Smooth muscle cell of the brain vasculature (primary cell): Measurements from ENCODE around the gene LIPE.
A peak's percentile ranks its signal among the peaks of the same experiment; 100 is the strongest.

Experiments
- DNase-seq: peaks from one replicate; pipeline ENCODE4 v3.0.0-alpha.2; 2012; ENCODE audit warnings: low read depth, low spot score

The LIPE gene

DNA sequence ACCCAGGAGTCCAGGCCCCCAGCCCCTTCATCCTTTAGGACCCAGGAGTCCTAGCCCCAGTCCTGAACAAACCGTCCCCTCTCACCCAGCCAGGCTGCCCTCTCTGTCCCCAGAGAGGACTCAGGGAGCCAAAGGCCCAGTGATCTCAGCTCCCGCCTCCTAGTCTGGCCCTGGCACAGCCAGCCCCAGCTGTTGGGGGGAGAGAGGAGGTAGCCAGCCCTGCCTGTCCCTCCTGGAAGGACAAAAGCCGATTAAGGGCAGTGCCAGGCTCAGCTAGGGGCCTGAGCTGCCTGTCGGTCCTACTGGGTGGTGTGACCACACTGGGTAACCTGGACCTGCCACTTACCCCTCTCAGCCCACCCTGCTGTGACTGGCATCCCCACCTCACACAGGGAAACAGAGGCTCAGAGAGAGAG, 14.5 kb downstream of the LIPE start:
- DNase-seq: no peak

DNA sequence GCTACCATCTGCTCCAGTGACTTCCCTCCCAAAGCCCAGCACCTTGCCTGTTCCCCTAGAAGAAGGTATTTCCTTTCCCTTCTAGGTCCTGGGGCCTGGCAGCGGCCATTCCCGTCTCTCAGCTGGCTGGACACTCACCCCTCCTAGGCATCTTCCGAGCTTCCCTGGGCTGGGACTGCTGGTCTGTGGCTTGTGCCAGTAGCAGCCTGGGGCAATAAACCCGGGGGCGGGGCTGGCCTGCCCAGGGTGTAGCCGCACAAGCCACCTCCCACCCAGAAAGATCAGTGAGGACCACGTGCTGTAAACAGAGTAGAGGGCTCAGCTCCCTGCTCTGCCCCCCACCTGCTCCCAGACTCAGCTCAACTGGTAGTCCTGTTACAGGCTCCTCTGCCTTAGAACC, 15.0 kb downstream of the LIPE start:
- DNase-seq: no peak

DNA sequence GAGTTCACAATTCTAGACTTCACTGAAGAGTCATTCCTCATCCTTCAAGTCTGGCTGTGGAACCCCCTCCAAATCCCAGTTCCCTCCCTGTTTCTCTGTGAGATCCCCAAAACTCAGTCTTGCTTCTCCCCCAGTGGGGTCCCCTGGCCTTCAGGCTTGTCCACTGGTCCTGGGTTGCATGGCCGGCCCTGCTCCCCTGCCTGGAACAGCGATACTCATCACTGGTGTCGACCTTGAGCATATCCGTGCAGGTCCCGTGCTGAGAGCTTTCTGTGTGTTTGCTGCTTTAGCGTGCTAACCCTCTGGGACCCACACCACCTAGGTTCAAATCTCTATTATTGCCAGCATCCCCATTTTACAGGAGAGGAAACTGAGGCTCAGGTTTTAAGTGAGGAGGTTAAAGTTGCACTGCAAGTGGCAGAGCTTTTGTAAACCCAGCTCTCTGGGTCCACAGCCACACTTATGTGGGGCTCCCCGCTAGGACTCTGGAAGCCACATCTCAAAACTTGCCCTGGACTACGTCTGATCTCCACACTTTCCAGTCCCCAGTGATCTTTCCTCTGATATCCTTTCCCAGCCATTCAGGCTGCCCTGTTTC, 15.5 kb downstream of the LIPE start:
- no peak for DNase-seq

DNA sequence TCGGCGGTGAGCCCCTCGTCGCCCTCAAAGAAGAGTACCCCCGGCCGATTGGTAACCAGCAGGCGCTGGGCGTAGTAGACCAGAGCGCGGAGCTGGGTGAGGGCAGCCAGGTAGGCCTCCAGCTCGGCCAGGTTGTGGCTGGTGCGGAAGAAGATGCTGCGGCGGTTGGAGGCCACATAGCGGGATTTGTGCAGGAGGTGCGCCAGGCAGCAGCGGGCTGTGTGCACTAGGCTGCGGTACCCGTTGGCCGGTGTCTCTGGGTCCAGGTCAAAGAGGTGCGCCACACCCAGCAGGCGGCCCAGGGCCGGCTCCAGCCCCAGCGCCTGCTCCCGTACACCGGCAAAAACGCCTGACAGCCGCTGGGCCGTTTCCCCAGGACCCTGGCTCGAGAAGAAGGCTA, 16.8 kb downstream of the LIPE start:
- DNase-seq: no peak

DNA sequence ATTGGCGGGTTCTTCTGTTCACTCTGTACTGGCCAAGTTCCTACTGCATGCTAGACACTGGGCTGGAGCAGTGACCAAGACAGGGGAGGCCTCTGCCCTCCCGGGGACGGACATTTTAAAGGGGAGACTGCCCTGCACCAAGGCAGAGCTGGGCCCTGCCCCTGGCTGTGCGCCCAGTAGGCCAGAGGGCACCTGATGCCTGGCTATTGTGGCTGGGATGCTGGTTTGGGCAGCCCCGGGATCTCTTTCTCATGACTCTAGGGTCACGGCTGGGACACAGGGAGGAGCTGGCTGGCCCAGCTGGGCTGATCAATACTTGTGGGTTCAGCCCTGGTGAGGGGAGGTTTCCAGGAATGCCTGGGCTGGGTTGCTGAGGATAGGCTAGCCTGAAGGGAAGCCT, 17.7 kb downstream of the LIPE start:
- DNase-seq: no peak

DNA sequence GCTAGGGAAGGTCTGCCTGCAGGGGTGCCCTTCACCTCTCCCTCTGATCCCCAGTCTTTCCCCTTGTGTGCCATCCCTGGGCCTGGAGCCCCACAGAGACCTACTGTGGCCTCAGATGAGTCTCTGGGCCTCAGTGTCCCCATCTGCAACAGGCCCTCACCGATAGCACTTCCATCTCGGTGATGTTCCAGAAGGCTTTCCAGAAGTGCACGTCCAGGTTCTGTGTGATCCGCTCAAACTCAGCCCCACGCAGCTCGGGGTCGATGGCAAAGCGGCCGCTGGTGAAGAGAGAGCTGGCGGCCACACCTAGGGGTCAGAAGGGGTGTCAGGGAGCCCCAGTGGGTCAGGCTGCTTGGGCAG, 19.4 kb downstream of the LIPE start:
- no peak for DNase-seq

GRCh38 chr19:42407085-42407815, 19.9 kb downstream of the LIPE start:
- no peak for DNase-seq

GRCh38 chr19:42406111-42406510, 21.1 kb downstream of the LIPE start:
- DNase-seq: no peak

- no peak for DNase-seq
Observed at GRCh38 chr19:42403586-42403985, 23.6 kb downstream of the LIPE start.

- DNase-seq: no peak
Observed at GRCh38 chr19:42402376-42403116, 24.6 kb downstream of the LIPE start.

- no peak for DNase-seq
Observed at GRCh38 chr19:42401365-42402303, 25.6 kb downstream of the LIPE start.

GRCh38 chr19:42400404-42400803, 26.8 kb downstream of the LIPE start:
- DNase-seq: no peak

GRCh38 chr19:42397263-42398166, 29.7 kb downstream of the LIPE start:
- DNase-seq: no peak

DNA sequence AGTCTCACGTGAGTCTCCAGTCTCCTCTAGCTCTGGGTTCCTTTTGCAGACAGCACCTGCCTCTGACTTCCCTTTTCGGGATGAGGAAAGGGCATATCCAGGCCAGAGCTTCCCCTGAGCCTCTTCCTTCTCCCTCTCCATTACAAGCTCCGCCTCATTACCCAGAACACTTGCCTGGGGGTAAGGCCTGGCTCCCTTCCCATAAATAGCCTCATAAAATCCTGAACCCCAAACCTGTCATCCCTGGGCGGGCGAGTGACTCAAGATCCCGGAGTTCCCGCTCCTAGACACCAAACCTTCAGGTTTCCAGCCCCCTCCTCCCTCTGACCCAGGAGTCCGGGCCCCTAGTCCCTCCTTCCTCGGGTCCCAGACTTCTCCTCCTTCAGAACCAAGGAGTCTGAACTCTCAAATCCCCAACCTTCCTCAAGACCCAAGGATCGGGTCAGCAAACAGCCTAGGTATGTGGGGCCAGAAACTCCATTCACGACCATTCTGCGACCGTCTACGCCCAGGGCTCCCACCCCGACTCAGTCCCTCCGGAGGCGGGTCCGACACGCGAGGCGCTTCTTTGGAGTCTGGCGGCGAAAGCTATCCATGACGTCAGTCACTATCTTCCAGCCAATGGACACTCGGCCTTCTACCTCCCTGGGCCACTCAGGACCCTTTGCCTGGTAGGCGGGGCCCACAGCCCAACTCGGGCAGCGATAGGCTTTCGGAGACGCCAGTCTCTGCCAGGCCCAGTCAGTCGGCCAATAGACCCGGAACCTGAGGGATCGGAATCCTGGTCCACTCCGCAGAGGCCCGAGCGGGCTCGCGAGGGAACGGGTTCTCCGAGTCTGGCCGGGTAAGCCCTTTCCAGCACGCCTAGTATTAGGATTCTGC, 30.6 kb downstream of the LIPE start:
- DNase-seq: peak; percentile 97

DNA sequence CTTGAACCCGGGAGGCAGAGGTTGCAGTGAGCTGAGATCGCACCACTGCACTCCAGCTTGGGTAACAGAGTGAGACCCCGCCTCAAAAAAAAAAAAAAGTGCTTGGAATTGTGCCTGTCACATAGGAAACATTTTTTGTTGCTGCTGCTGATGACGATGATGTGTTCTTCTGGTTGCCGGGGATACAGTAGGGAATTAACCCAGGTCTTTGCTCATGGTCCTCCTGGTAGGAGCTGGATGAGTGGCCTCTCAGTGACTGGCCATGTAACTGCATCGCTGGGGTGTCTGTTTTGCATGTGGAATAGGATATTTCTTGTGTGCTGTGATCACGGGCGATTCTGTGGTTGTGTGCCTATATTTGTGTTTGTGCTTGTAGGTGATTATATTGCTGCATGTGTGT, 32.4 kb downstream of the LIPE start:
- DNase-seq: no peak

DNA sequence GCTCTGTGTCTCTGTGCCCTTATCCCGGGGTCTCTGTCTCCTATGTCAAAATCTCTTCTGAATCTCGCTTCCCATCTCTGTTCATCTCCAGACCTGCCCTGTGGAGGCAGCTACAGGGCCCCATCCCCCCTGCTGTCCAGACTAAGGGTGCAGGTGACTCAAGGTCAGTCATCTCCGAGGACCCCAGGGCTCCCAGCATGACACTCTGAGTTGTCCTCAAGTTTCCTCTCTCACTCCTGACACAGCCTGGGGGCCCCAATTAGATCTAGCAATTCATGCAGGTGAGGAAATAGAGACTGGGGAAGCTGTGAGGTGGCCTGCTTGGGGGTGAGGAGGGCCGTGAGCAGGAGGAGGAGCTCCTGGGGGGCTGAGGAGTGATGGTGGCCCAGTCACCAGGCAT, 35.0 kb downstream of the LIPE start:
- DNase-seq: no peak

GRCh38 chr19:42389899-42390298, 37.3 kb downstream of the LIPE start, which contains the start of gene CNFN:
Gene CNFN, minus strand, starts transcription at chr19:42390297. Its CDS starts 1,260 bp downstream, at chr19:42389037.
- no peak for DNase-seq

DNA sequence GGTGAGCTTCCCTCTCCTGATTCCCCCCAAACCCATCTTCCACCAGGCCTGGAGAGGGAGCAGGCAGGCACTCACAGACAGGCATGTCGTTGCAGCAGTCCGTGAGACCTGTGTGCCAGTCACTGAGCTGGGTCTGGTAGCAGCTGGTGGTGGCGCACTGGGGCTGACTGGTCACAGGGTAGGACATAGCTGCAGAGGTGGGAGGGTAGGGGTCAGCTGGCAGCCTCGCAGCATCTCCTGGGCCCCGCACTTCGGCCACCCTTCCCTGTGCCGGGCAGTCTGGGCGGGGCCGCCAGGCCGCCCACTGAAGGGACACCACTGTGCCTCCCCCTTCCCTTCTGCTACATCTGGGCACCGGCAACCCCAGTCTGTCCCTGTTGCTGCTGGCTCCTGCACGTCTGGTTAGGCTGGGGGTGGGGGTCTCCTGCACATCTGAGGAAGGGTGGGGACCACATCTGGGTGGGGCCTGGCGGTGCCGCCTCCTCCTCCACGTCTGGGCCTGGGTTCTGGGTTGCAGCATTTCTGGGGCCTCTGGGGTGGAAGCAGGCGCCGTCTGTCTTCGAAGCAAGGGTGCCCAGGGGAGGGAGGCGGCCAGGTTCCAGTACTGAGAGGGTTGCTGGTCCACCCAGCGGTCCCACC, 38.2 kb downstream of the LIPE start:
- DNase-seq: no peak
